Left forelimb (tissue), 1 donor: ENCODE data around the gene MBOAT7.
A peak's percentile ranks its signal among the peaks of the same experiment; 100 is the strongest.

Experiments
- DNase-seq: peaks from one replicate; pipeline ENCODE4 v3.0.0-alpha.2; 2018; ENCODE audit warnings: low spot score

The MBOAT7 gene

DNA sequence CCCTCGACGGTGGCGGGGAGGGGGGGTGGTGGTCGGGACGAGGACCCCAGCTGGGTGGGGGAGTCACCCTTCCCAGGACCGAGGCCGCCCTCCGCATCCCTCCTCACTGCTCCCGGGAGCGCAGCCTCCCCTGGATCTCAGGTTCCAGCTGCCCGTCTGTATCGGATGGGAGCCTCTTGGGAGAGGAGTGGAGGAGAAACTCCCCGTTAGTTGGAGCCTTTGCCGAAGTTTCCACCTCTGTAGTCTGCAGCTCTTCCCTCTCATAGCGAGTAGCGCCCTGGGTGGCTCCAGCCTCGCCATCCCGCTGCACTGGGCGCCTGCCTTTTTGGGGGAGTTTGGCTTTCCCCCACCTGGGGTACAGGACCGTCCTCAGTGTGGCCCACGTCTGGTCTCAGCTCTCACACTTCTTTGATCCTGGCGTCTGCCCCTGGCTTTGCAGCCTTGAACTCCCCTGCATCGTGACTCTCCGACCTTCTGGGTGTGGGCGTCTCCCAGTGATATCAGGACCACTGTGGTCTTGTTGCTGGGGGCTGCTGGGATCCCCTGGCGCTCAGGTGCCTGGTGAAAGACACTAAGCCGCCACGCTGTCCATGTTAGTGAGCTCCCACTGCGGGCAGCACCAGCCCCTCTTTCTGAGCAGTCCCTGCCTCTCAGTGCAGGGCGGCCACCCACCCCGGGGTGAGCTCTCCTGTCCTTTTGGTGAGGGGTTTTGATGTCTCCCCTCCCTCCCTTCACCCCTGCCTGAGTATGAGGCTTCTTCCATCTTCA lies 50.7 kb downstream of the MBOAT7 start:
- no peak for DNase-seq

DNA sequence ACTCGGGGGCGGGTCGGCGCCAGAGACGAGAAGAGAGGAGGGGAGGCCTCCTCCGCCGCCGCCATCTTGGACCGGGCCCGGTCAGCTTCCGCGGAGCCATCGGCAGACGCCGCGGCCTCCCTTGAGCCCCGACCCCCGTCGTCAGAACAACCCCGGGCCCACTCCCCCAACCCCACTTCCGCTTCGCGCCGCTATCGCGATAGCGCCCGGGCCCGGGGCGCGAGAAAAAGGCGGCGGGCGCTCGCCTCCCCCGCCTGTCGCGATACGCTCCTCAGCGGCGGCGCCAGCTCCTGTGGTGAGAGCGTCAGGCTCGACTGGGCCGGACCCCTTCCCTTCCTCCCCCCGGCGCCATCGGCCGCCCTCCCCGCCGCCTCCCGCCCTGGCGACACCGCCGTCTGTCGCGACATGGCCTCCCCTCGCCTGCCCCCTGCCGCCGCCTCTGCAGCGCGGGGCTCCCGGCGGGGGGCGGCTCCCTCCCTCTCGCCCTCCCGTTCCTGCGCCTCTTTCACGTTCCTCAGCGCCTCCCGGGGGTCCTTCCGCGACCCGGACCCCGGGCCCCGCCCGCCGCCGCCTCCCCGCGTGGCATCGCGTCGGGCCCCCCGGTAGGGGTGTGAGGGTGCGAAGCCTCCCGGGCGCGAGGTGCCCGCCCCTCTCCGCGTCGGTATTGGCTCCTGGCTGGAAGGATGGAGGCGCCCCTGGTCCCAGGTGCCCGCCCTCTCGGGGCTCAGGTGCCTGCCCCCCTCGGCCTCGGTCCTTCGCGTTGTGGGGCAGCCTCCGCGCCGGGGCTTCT lies 51.5 kb downstream of the MBOAT7 start, which contains the start of gene CNOT3:
Gene CNOT3 (plus strand): TSS at position 64 of the 790 bp plus-strand sequence. CDS start 5,217 bp downstream, outside the sequence.
- DNase-seq: no peak

DNA sequence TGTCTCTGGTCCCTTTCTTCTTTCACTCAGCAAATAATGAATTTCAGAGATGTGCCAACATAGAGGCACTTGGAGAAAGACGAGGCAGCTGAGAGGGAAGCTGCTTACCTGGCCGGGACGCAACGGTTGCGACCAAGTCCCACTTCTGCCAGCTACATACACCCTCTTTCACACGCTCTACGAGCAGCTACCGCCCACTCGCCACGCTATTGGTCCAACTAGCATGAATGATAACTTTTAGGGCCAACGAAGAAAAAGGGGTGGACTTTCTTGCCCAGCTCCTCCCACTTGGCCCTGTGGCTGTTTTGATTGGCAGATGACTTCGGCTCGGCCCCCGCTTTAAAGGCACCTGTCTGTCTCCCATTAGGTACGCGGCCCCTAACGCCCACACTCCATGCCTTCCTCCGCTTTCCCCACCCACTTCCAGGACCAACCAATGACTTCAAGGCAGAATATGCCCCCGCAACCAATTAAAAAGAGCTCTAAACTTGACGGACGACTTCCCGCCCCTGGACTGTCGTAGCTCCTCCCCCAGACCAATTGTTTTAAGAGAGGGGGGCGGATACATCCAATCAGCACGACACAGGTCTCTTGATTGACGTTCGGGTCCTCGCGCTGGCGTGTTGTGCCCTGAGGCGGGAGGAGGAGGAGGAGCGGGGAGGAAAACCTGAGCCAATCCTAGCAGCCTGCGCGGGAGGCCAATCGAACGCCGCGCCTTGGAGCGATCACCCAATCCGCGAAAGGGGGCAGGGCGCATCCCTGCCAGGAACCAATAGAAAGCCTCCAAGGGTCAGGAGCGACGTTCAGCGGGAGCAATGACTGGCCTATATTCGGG lies 52.3 kb downstream of the MBOAT7 start:
- peak; percentile 99 for DNase-seq

DNA sequence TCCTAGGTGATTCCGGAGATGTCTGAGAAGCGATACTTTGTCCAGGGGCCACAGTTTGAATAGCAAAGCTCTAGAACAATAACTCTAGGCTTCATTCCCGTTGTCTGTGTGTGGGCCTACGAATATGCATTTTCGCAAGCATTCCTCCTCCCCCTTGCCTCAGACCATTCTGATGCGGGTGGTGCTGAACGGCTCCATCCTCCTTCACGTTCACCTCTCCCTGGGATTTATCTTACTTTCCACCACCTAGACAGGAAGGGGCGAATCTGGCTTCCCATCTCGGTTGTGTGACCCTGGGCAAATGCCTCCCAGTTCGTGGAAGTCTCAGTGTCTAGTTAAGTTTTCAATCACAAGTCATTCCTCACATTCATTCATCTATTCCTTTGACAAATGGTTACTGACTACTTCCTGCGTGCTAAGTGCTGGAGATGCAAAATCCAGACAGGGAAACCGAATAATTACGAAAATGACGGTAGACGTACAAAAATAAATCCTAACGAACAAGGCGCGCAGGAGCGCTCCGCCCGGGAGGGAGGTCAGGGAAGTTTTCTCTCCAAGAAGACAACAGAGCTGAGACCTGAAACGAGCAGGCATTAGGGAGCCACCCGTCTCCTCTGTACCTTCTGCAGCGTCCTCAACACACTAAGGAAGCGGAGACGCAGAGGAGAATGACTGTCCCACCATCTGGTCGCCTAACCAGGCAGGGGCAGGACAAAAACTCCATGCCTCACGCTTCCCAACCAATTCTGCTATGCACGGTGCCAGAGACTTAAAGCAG lies 53.1 kb downstream of the MBOAT7 start:
- no peak for DNase-seq

DNA sequence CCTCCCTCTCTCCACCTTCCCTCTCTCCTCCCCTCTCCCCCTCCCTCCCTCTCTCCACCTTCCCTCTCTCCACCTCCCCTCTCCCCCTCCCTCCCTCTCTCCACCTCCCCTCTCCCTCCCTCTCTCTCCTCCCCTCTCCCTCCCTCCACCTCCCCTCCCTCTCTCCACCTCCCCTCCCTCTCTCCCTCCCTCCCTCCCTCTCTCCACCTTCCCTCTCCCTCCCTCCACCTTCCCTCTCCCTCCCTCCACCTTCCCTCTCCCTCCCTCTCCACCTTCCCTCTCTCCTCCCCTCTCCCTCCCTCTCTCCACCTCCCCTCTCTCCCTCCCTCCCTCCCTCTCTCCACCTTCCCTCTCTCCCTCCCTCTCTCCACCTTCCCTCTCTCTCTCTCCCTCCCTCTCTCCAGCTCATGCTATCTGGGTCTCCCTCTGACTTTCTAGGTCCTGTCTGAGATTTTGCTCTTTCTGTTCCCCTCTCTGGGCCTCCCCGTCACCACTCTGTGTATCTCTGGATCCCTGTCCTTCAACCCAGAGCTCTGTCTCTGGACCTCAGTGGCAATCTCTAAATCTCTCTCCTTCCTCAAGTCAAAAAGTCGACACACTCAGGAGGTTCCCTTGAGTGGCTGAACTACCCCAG lies 55.3 kb downstream of the MBOAT7 start:
- DNase-seq: no peak

DNA sequence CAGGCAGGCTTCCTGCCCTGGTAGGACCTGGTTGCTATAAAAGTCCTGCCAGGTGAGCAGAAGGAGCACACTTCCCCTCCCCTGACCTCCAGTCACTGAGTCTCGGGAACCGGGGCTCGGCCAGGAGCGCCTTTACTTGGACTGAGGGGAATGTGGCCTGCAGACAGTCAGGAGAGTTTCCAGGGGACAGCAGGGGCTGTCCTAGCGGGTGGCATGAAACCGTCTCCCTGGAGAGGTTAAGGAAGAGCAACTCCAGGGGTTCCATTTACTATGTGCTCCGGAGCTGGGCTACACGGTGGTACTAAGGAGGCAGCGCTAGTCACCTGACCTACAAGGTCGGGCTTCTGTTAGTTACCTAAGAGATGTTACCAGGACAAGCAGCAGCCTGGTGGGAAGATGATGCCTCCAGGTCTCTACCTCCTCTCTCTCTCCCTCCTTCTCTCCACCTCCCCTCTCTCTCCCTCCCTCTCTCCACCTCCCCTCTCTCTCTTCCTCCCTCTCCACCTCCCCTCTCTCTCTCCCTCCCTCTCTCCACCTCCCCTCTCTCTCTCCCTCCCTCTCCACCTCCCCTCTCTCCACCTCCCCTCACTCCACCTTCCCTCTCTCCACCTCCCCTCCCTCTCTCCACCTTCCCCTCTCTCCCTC lies 55.9 kb downstream of the MBOAT7 start:
- peak; percentile 78 for DNase-seq

DNA sequence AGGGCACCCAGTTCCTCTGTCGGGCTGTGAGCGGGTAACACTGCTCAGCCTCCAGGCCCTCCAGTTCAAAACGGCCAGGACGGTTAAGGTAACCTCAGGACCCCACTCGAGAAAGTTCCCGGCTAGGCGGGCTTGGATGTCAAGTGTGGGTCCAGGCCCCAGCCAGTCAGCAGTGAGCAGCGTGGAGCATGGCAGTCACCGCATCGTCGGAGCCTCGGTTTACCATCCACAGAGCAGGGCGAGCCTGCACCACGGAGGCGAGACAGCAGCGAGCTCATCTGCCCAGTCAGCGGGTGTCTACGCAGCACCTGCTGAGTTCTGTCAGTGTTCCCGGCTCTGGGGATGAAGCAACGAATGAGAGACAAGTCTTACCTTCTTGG lies 59.8 kb downstream of the MBOAT7 start:
- DNase-seq: no peak

DNA sequence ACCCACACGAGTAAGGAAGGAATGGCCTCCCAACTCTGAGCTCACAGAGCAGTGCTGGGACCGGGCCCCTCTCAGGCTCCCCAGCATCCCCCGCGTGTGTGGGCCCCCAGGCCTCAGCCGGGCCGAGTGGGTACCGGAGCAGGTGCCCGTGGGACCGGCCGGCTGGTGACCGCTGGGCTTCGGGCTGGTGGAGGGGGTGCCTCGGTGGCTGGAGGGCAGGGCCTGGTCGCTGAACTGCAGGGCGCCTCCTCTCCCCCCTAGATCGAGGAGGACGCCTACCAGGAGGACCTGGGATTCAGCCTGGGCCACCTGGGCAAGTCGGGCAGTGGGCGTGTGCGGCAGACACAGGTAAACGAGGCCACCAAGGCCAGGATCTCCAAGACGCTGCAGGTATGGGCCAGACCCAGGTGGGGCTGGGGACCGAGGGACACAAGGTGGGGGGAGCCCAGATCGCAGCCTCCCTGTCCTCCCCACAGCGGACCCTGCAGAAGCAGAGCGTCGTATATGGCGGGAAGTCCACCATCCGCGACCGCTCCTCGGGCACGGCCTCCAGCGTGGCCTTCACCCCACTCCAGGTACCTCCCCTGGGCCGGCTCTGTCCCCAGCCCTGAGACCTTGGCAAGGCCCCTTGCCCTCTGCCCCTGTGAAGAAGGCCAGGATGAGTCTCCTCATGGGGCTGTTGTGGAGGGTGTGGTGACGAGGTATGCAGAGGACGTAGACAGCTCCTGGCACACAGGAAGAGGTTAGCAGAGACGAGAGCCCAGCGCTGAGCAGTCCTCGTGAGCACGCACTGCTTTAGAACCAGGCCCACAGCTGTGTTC lies 60.4 kb downstream of the MBOAT7 start:
- DNase-seq: no peak

DNA sequence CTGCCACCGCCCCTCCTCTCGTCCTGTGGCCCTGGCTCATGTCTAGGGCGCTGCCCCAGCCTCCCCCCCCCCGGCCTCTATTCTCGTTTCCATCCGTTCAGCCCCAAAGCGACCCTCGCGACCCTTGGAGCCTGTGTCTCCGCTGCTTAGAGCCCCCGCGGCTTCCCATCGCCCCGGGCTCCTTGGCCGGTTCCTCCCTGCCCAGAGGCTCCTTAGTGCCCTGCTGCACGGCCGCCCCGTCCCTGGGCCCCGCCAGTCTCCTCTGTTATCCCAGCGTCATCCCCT lies 61.0 kb downstream of the MBOAT7 start:
- no peak for DNase-seq

DNA sequence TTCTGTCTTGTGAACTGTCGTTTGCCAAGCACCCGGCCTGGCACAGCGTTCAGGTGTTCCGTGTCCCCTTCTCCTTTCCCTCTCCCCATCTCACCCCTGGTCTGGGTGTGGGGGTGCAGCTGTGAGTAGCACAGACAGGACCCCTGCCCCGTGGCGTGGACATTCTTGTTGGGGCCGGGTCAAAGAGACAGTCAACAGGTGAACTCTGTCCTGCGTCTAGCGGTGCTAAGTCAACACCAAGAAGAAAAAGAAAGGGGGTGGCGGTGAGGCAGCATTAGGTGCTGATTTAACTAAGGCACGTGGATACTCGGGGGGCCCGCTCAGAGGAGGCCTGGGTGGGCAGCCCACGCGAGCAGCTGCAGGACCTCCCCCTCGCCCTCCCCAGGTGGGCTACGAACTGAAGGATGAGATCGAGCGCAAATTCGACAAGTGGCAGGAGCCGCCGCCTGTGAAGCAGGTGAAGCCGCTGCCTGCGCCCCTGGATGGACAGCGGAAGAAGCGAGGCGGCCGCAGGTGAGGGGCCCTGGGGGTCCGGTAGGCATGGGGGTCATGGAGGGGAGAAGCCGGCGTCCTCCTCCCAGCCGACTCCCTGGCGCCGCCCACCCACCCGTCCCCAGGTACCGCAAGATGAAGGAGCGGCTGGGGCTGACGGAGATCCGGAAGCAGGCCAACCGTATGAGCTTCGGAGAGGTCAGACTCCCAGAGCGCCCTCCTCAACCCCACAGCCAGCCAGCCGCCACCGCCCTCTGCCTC lies 61.5 kb downstream of the MBOAT7 start:
- DNase-seq: no peak

DNA sequence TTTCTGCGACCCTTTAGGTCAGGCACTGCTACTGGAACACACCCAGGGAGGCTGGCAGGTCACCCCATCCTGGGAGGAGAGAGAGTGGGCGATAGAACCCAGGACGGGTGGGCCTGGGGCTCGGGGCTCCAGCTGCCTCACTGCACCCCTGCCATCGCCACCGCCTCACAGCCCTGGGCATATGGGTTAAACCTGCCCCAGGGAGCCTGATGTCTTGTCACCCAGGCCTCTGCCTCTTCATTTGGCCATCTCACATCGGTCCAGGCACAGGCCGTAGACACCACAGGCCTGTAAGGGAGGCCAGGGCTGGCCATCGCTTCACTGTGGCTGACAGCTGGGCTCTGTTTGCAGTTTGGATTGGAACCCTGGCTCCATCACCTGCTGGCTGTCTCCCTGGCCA lies 63.7 kb downstream of the MBOAT7 start:
- no peak for DNase-seq

DNA sequence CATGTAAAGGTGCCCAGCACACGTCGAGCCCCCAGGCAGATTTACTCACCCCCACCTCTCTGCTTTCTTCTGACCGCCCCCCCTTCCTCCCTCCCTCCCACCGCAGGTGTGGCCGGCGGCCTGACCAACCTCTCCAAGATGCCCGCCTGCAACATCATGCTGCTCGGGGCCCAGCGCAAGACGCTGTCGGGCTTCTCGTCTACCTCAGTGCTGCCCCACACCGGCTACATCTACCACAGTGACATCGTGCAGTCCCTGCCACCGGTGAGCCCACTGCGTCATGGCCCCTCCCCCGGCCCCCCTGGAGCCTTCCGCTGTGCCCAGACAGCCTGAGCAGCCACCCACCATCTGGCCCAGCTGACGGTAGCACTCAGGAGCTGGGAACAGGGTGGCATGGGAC lies 65.0 kb downstream of the MBOAT7 start:
- no peak for DNase-seq

DNA sequence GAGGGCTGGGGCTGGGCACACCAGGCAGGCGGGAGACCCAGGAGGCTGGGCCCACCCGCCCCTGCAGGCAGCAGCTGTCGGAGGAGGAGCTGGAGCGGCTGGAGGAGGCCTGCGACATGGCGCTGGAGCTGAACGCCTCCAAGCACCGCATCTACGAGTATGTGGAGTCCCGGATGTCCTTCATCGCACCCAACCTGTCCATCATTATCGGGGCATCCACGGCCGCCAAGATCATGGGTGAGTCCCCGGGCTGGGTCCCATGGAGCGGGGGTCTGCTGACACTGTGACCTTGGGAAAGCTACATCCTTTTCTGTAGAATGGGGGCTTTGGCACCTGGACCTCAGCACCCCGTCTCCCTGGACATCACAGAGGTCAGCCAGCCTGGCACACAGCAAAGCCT lies 65.7 kb downstream of the MBOAT7 start:
- no peak for DNase-seq
